Neural progenitor cell (in vitro differentiated cells): ENCODE data around the gene SYNGR3. TPM values are rescaled to one million over a fixed set of nuclear protein-coding genes. Genes with fewer than 3 reads are reported as not detected.
A peak's percentile ranks its signal among the peaks of the same experiment; 100 is the strongest.

Experiments used
- DNase-seq: peaks from one replicate; pipeline ENCODE4 v3.0.0-alpha.2; 2016; ENCODE audit warnings: low spot score
- H2AFZ ChIP-seq: fragments of 200-600 bp; sonication (generic); replicated peaks from 2 replicates; pipeline ENCODE4 v1.6.1; 2016; ENCODE audit warnings: antibody characterized with exemption
- H3F3A ChIP-seq: fragments of 200-600 bp; sonication (generic); 2 replicates; pipeline ENCODE4 v1.6.1; 2016; ENCODE audit warnings: antibody characterized with exemption, low read depth
- H3K27ac ChIP-seq: fragments of 200-600 bp; sonication (generic); 2 replicates; pipeline ENCODE4 v1.5.1; 2016; ENCODE audit warnings: mild to moderate bottlenecking
- H3K27me3 ChIP-seq: fragments of 200-600 bp; sonication (generic); 2 replicates; pipeline ENCODE4 v1.6.1; 2016; ENCODE audit warnings: mild to moderate bottlenecking, moderate library complexity
- H3K36me3 ChIP-seq: fragments of 200-600 bp; sonication (generic); 2 replicates; pipeline ENCODE4 v1.5.1; 2016
- H3K4me1 ChIP-seq: fragments of 200-600 bp; sonication (generic); 2 replicates; pipeline ENCODE4 v1.6.1; 2016; ENCODE audit warnings: mixed run types
- H3K4me2 ChIP-seq: fragments of 200-600 bp; sonication (generic); 2 replicates; pipeline ENCODE4 v1.6.1; 2016
- H3K4me3 ChIP-seq: fragments of 200-600 bp; sonication (generic); 2 replicates; pipeline ENCODE4 v1.5.1; 2016
- H3K79me2 ChIP-seq: fragments of 200-600 bp; sonication (generic); 2 replicates; pipeline ENCODE4 v1.6.1; 2016; ENCODE audit warnings: low read depth
- H3K9ac ChIP-seq: fragments of 200-600 bp; sonication (generic); 2 replicates; pipeline ENCODE4 v1.6.1; 2016
- H3K9me3 ChIP-seq: fragments of 200-600 bp; sonication (generic); 2 replicates; pipeline ENCODE4 v1.5.1; 2016; ENCODE audit warnings: low read depth
- H4K20me1 ChIP-seq: fragments of 200-600 bp; sonication (generic); 2 replicates; pipeline ENCODE4 v1.6.1; 2016; ENCODE audit warnings: low read depth
- H3K27ac Mint-ChIP-seq: 3 replicates; pipeline ENCODE4 v1.8.0; 2021; ENCODE audit warnings: mixed read lengths
- H3K27me3 Mint-ChIP-seq: 2 replicates; pipeline ENCODE4 v1.8.0; 2022; ENCODE audit warnings: low read depth, mild to moderate bottlenecking, inconsistent platforms, moderate library complexity, mixed read lengths; ENCODE audit not compliant: insufficient read depth
- H3K36me3 Mint-ChIP-seq: 3 replicates; pipeline ENCODE4 v1.8.0; 2021; ENCODE audit warnings: mixed read lengths
- H3K4me1 Mint-ChIP-seq: 3 replicates; pipeline ENCODE4 v1.8.0; 2021; ENCODE audit warnings: mixed read lengths
- H3K4me3 Mint-ChIP-seq: 3 replicates; pipeline ENCODE4 v1.8.0; 2021; ENCODE audit warnings: mild to moderate bottlenecking, moderate library complexity, mixed read lengths
- H3K9me3 Mint-ChIP-seq: 3 replicates; pipeline ENCODE4 v1.8.0; 2020; ENCODE audit warnings: mixed read lengths
- EZH2 ChIP-seq: fragments of 200-600 bp; sonication (generic); IDR thresholded peaks from 2 replicates; pipeline ENCODE4 v1.6.1; 2017; ENCODE audit warnings: antibody characterized with exemption, mild to moderate bottlenecking, moderate library complexity
- EZH2phosphoT487 ChIP-seq: fragments of 200-600 bp; sonication (generic); IDR thresholded peaks from 2 replicates; pipeline ENCODE4 v1.6.1; 2017; ENCODE audit warnings: antibody characterized with exemption
- total RNA-seq: library from RNA; depleted of rRNA; stranded (reverse); fragments of >200 nt; gene quantifications from 2 replicates; pipeline ENCODE4 v1.2.3, GENCODE V29; 2015; ENCODE audit warnings: low replicate concordance
- TF ChIP-seq, protein P1 (sequence below): fragments of 200-600 bp; sonication (generic); IDR thresholded peaks from 2 replicates; pipeline ENCODE4 v1.5.1; 2017; ENCODE audit warnings: antibody characterized with exemption, mild to moderate bottlenecking

SYNGR3 gene
- total RNA-seq, 1 donor from 2014 or later: 4.4 TPM

DNA sequence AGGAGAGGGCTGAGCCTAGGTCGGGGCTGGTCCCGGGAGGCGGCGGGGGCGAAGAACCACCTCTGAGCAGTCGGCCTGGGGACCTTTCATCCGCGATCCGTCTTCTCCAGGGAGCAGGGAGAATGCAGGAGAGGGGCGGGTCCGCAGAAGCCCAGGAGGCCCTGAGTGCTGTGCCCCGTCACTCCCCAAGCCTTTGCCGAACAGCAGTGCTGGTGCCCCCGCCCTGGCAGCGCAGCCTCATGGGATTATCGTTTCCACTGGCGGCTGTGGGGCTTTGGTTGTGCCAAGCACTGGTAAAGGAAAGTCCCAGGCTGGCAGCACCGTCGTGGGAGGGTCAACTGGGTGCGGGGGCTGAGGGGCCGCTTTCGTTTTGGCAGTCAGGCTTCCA is 17.3 kb upstream of the SYNGR3 start:
- H3K4me3 Mint-ChIP-seq: peak overlapping the region; percentile 95
- no peak overlapping the region for H3K27ac ChIP-seq
- no peaks in the 10 kb centered on the region for H3K36me3 ChIP-seq
- peaks cover 4% of the 10 kb centered on the region for H3F3A ChIP-seq
- H3K27me3 Mint-ChIP-seq: peaks cover 3% of the 10 kb centered on the region
- H3K9ac ChIP-seq: peak overlapping the region; percentile 95
- H2AFZ ChIP-seq: no peak overlapping the region
- H3K4me1 ChIP-seq: peaks cover 4% of the 10 kb centered on the region
- no peaks in the 10 kb centered on the region for H3K9me3 ChIP-seq
- no peak overlapping the region for H3K27ac Mint-ChIP-seq
- H3K9me3 Mint-ChIP-seq: no peaks in the 10 kb centered on the region
- TF ChIP-seq EZH2phosphoT487 (no peak), EZH2 (no peak)
- TF ChIP-seq, protein P1, sequence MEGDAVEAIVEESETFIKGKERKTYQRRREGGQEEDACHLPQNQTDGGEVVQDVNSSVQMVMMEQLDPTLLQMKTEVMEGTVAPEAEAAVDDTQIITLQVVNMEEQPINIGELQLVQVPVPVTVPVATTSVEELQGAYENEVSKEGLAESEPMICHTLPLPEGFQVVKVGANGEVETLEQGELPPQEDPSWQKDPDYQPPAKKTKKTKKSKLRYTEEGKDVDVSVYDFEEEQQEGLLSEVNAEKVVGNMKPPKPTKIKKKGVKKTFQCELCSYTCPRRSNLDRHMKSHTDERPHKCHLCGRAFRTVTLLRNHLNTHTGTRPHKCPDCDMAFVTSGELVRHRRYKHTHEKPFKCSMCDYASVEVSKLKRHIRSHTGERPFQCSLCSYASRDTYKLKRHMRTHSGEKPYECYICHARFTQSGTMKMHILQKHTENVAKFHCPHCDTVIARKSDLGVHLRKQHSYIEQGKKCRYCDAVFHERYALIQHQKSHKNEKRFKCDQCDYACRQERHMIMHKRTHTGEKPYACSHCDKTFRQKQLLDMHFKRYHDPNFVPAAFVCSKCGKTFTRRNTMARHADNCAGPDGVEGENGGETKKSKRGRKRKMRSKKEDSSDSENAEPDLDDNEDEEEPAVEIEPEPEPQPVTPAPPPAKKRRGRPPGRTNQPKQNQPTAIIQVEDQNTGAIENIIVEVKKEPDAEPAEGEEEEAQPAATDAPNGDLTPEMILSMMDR: no peak
- H3K79me2 ChIP-seq: peaks cover 25% of the 10 kb centered on the region
- DNase-seq: peak; percentile 50
- H3K4me3 ChIP-seq: peak overlapping the region; percentile 91
- H3K36me3 Mint-ChIP-seq: peaks cover 3% of the 10 kb centered on the region
- H3K27me3 ChIP-seq: no peaks in the 10 kb centered on the region
- H3K4me1 Mint-ChIP-seq: peaks cover 18% of the 10 kb centered on the region
- H3K4me2 ChIP-seq: peak overlapping the region; percentile 86
- peaks cover 17% of the 10 kb centered on the region for H4K20me1 ChIP-seq

DNA sequence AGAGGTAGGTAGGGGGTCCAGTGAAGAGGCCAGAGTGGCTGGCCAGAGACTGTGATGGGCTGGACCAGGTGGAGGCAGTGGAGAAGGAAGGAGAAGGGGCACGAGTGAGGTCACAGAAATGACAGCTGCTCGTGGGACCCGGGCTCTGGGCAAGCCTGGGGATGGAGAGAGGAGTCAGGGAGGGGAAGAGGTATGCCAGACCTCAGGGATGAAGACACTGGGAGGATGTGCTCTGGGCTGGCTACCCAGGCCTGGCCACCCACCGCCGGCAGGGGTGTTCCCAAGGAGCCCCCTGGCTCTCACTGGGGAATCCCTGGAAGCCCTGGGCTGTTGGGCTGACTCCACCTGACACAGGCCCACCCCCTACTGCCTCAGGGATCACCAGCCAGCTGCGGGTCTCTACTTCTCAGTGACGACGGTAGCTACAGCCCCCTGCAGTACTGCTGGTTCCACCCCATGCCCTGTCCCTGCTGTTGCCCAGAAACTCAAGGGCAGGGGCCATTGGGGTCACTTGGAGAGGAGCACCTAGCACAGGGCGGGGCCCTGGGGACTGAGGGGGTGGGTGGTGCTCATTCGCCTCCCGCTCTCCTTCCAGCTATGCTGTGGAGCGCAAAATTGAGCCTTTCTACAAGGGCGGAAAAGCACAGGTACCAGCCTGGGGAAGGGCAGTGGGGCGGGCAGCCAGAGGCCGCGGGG is 16.2 kb upstream of the SYNGR3 start:
- Histone ChIP-seq H3F3A (peaks cover 4% of the 10 kb centered on the region), H3K4me2 (no peak overlapping the region), H4K20me1 (peaks cover 27% of the 10 kb centered on the region), H3K36me3 (no peaks in the 10 kb centered on the region), H3K4me3 (no peak overlapping the region), H3K79me2 (peaks cover 25% of the 10 kb centered on the region), H3K27me3 (peaks cover 9% of the 10 kb centered on the region), H3K4me1 (peaks cover 4% of the 10 kb centered on the region), H2AFZ (no peak overlapping the region), H3K27ac (no peak overlapping the region), H3K9ac (no peak overlapping the region), H3K9me3 (no peaks in the 10 kb centered on the region)
- H3K4me1 Mint-ChIP-seq: peaks cover 18% of the 10 kb centered on the region
- no peak overlapping the region for H3K27ac Mint-ChIP-seq
- peak overlapping the region; percentile 95 for H3K4me3 Mint-ChIP-seq
- H3K36me3 Mint-ChIP-seq: peaks cover 3% of the 10 kb centered on the region
- TF ChIP-seq EZH2phosphoT487: no peak
- no peak for TF ChIP-seq EZH2
- TF ChIP-seq, protein P1: no peak
- no peak for DNase-seq
- H3K9me3 Mint-ChIP-seq: no peaks in the 10 kb centered on the region
- peaks cover 4% of the 10 kb centered on the region for H3K27me3 Mint-ChIP-seq

DNA sequence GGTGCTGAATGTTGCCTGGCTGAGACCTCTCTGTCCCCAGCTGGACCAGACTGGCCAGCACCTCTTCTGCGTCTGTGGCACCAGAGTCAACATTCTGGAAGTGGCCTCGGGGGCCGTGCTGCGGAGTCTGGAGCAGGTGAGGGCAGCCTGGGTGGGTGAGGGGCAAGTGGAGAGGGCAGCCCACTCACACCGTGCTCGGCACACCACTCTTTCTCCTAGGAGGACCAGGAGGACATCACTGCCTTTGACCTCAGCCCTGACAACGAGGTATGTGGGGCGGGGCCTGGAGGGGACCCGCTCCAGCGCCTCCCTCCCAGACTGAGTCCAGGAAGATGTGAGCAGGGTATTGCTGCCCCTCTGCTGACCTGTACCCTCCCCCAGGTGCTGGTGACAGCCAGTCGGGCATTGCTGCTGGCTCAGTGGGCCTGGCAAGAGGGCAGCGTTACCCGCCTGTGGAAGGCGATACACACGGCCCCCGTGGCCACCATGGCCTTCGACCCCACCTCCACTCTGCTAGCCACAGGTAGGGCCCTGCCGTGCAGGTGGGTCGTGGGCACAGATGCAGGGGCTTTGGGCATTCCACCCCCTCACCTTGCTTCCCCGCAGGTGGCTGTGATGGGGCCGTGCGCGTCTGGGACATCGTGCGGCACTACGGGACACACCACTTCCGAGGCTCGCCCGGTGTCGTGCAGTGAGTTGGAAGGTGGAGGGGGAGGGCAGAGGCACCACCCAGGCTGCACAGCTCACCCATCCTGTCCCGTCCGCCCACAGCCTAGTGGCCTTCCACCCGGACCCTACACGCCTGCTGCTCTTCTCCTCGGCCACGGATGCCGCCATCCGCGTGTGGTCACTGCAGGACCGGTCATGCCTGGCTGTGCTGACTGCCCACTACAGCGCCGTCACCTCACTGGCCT is 15.4 kb upstream of the SYNGR3 start:
- peaks cover 3% of the 10 kb centered on the region for H3K36me3 Mint-ChIP-seq
- H3K4me1 Mint-ChIP-seq: peaks cover 18% of the 10 kb centered on the region
- peaks cover 4% of the 10 kb centered on the region for H3K27me3 Mint-ChIP-seq
- Histone ChIP-seq H3K27me3 (peaks cover 17% of the 10 kb centered on the region), H4K20me1 (peaks cover 35% of the 10 kb centered on the region), H3K9ac (no peak overlapping the region), H3K4me3 (no peak overlapping the region), H2AFZ (no peak overlapping the region), H3K36me3 (no peaks in the 10 kb centered on the region), H3K27ac (no peak overlapping the region), H3K79me2 (peaks cover 25% of the 10 kb centered on the region), H3F3A (peaks cover 5% of the 10 kb centered on the region), H3K4me1 (peaks cover 11% of the 10 kb centered on the region), H3K9me3 (no peaks in the 10 kb centered on the region), H3K4me2 (no peak overlapping the region)
- no peak for TF ChIP-seq EZH2
- TF ChIP-seq, protein P1: no peak
- no peak for TF ChIP-seq EZH2phosphoT487
- DNase-seq: no peak
- H3K4me3 Mint-ChIP-seq: peak overlapping the region; percentile 41
- H3K27ac Mint-ChIP-seq: no peak overlapping the region
- no peaks in the 10 kb centered on the region for H3K9me3 Mint-ChIP-seq
